Glutamatergic neuron (in vitro differentiated cells): ENCODE measurements around the gene PCNP. TPM values are rescaled to one million over a fixed set of nuclear protein-coding genes. Genes with fewer than 3 reads are reported as not detected.
"Not testable (repeated sequence)": the region's sequence is repeated elsewhere in the genome, so short reads cannot be mapped to it uniquely, and the experiment has no call there.

Source experiments
- DNase-seq: peaks from one replicate; pipeline ENCODE4 v3.0.0; 2022
- H3K27ac Mint-ChIP-seq: one replicate; pipeline ENCODE4 v1.8.0; 2020; ENCODE audit warnings: mild to moderate bottlenecking, mixed read lengths, inconsistent platforms; ENCODE audit not compliant: unreplicated experiment
- H3K27me3 Mint-ChIP-seq: one replicate; pipeline ENCODE4 v1.8.0; 2020; ENCODE audit warnings: mild to moderate bottlenecking, moderate library complexity, mixed read lengths, inconsistent platforms; ENCODE audit not compliant: unreplicated experiment
- H3K36me3 Mint-ChIP-seq: one replicate; pipeline ENCODE4 v1.8.0; 2020; ENCODE audit warnings: mild to moderate bottlenecking, mixed read lengths, inconsistent platforms; ENCODE audit not compliant: unreplicated experiment
- H3K4me1 Mint-ChIP-seq: one replicate; pipeline ENCODE4 v1.8.0; 2020; ENCODE audit warnings: mild to moderate bottlenecking, low read depth, mixed read lengths, inconsistent platforms; ENCODE audit not compliant: unreplicated experiment
- H3K4me3 Mint-ChIP-seq: one replicate; pipeline ENCODE4 v1.8.0; 2020; ENCODE audit warnings: mild to moderate bottlenecking, mixed read lengths, inconsistent platforms; ENCODE audit not compliant: unreplicated experiment
- H3K9me3 Mint-ChIP-seq: one replicate; pipeline ENCODE4 v1.8.0; 2020; ENCODE audit warnings: mild to moderate bottlenecking, moderate library complexity, mixed read lengths, inconsistent platforms; ENCODE audit not compliant: unreplicated experiment
- total RNA-seq: library from RNA; stranded (reverse); fragmentation: NEBNext Ultra II Directional; extraction: Animal tissue kit (Norgen Biotek cat#: 25700); gene quantifications from one replicate; pipeline ENCODE4 v1.2.1, GENCODE V29; 2021; ENCODE audit not compliant: unreplicated experiment
- TF ChIP-seq, protein P1 (sequence below): fragments of 200-600 bp; sonication (generic); IDR thresholded peaks from one replicate; pipeline ENCODE4 v1.5.0; 2021; ENCODE audit not compliant: partially characterized antibody, unreplicated experiment

The PCNP gene
- total RNA-seq, 1 donor from 2014 or later = 131 TPM

DNA sequence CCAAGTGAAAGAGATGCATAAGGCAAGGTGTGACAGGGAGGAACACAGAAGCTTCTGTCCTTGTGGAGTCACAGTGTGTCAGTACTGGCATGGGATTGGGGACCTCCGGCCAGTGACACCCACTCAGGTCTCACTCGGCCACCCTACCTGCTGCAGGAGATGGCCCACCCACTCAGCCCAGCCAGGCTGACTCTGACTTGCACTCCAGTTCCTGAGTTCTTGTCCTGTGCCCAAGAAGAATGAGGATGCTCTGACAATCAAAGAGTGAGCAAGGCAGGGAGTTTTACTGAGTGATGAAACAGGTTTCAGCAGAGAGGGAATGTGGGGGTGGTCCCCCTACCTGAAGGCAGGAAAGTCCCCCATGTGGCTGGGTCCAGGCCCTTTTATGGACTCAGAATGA lies 50.9 kb downstream of the PCNP start:
- Mint-ChIP-seq H3K36me3 (peaks cover 11% of the 10 kb centered on the region), H3K4me1 (no peaks in the 10 kb centered on the region), H3K9me3 (peaks cover 7% of the 10 kb centered on the region), H3K27me3 (peaks cover 2% of the 10 kb centered on the region), H3K27ac (no peak overlapping the region), H3K4me3 (no peak overlapping the region)
- DNase-seq = no peak
- TF ChIP-seq, protein P1, sequence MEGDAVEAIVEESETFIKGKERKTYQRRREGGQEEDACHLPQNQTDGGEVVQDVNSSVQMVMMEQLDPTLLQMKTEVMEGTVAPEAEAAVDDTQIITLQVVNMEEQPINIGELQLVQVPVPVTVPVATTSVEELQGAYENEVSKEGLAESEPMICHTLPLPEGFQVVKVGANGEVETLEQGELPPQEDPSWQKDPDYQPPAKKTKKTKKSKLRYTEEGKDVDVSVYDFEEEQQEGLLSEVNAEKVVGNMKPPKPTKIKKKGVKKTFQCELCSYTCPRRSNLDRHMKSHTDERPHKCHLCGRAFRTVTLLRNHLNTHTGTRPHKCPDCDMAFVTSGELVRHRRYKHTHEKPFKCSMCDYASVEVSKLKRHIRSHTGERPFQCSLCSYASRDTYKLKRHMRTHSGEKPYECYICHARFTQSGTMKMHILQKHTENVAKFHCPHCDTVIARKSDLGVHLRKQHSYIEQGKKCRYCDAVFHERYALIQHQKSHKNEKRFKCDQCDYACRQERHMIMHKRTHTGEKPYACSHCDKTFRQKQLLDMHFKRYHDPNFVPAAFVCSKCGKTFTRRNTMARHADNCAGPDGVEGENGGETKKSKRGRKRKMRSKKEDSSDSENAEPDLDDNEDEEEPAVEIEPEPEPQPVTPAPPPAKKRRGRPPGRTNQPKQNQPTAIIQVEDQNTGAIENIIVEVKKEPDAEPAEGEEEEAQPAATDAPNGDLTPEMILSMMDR = no peak

DNA sequence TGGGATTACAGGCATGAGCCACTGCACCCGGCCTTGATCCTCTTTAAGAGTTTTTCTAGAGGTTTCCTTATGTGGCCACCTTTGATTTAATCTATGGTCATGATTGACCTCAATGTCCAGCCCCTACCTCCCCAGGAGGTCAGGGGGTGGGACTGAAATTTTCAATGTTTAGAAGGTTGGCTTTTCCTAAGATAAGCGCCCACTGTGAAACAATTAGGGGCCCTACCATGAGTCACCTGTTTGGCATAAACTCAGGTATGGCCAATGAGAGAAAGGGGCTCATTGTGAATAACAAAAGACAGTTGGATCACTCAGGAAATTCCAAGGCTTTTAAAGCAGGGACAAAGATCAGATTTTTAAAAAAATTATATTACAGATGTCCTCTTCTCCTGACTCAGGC lies 51.9 kb downstream of the PCNP start:
- H3K36me3 Mint-ChIP-seq = peaks cover 11% of the 10 kb centered on the region
- H3K4me1 Mint-ChIP-seq = no peaks in the 10 kb centered on the region
- TF ChIP-seq, protein P1 = no peak
- no peak for DNase-seq
- peaks cover 7% of the 10 kb centered on the region for H3K9me3 Mint-ChIP-seq
- no peak overlapping the region for H3K27ac Mint-ChIP-seq
- H3K4me3 Mint-ChIP-seq = no peak overlapping the region
- H3K27me3 Mint-ChIP-seq = peaks cover 2% of the 10 kb centered on the region

- Mint-ChIP-seq H3K4me3 (no peak overlapping the region), H3K9me3 (peaks cover 3% of the 10 kb centered on the region), H3K4me1 (no peaks in the 10 kb centered on the region), H3K27me3 (peaks cover 3% of the 10 kb centered on the region), H3K36me3 (peaks cover 7% of the 10 kb centered on the region), H3K27ac (no peak overlapping the region)
- DNase-seq = no peak
- TF ChIP-seq, protein P1 = no peak
These were observed 55.2 kb downstream of the PCNP start for GRCh38 chr3:101629219-101629618.

DNA sequence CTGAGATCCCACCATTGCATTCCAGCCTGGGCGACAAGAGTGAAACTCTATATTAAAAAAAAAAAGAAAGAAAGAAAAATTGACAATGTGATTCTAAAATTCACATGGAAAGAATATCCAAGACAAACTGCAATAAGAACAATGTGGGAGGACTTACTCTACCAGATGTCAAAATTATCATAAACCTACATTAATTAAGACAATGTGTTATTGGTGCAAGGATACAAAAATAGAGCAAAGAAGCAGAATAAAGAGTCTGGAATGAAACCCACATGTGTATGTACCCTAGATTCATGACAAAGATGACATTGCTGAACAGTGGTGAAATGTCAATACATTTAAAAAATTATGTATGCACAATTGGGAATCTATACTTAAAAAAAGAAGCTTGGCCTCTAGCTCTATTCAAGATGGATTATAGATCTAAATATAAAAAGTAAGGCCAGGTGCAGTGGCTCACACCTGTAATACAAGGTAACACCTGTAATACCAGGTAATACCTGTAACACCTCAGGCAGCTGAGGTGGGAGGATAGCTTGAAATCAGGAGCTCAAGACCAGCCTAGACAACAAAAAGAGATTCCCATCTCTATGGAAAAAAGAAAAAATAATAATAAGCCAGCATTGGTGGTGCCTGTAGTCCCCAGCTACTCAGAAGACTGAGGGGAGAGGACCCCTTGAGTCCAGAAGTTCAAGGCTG lies 57.3 kb downstream of the PCNP start:
- Mint-ChIP-seq H3K27me3 (peaks cover 3% of the 10 kb centered on the region), H3K36me3 (no peaks in the 10 kb centered on the region), H3K9me3 (peaks cover 4% of the 10 kb centered on the region), H3K27ac (no peak overlapping the region), H3K4me3 (no peak overlapping the region), H3K4me1 (no peaks in the 10 kb centered on the region)
- TF ChIP-seq, protein P1 = no peak
- DNase-seq = no peak

DNA sequence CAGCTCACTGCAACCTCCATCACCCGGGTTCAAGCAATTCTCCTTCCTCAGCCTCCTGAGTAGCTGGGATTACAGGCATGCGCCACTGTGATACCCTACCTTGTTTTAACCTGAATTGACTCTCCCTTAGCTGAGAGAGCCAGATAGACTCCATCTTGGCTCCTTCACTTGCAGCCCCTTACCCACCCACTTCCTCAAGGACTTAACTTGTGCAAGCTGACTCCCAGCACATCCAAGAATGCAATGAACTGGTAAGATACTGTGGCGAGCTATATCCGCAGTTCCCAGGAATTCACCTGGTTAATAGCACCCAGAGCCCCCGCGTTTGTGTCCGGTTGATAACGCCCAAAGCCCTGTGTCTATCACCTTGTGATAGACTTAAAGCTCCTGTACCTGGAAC lies 58.0 kb downstream of the PCNP start:
- not testable (repeated sequence) for H3K27me3 Mint-ChIP-seq, DNase-seq, H3K4me1 Mint-ChIP-seq, H3K36me3 Mint-ChIP-seq, H3K27ac Mint-ChIP-seq, H3K4me3 Mint-ChIP-seq, H3K9me3 Mint-ChIP-seq
